GM21447 (cell line): ENCODE measurements around the gene ARF1.

ENCODE experiments used
- ATAC-seq: cut with Tn5 transposase; IDR thresholded peaks from one replicate; pipeline ENCODE4 v1.9.1; 2021; ENCODE audit not compliant: unreplicated experiment

The ARF1 gene

GRCh38 chr1:228048659-228049298, 33.7 kb upstream of the ARF1 start:
- ATAC-seq = no peak

GRCh38 chr1:228050571-228051231, 31.8 kb upstream of the ARF1 start:
- no peak for ATAC-seq

GRCh38 chr1:228058172-228058948, 24.1 kb upstream of the ARF1 start:
- ATAC-seq = no peak

GRCh38 chr1:228058949-228059633, 23.4 kb upstream of the ARF1 start:
- ATAC-seq = no peak

GRCh38 chr1:228059634-228060457, 22.7 kb upstream of the ARF1 start:
- no peak for ATAC-seq

GRCh38 chr1:228060458-228061190, 21.9 kb upstream of the ARF1 start:
- no peak for ATAC-seq

- ATAC-seq = no peak
Observed at GRCh38 chr1:228061411-228062084, 21.0 kb upstream of the ARF1 start.

GRCh38 chr1:228062085-228062791, 20.3 kb upstream of the ARF1 start:
- no peak for ATAC-seq

GRCh38 chr1:228062812-228063211, 19.7 kb upstream of the ARF1 start:
- no peak for ATAC-seq

- no peak for ATAC-seq
Observed at GRCh38 chr1:228063251-228064191, 19.0 kb upstream of the ARF1 start.

- ATAC-seq = no peak
Observed at GRCh38 chr1:228064296-228064695, 18.2 kb upstream of the ARF1 start.

GRCh38 chr1:228064741-228065542, 17.6 kb upstream of the ARF1 start:
- no peak for ATAC-seq

GRCh38 chr1:228065543-228066347, 16.8 kb upstream of the ARF1 start:
- ATAC-seq = no peak

GRCh38 chr1:228066416-228066815, 16.1 kb upstream of the ARF1 start:
- ATAC-seq = no peak

- no peak for ATAC-seq
Observed at GRCh38 chr1:228066891-228067654, 15.4 kb upstream of the ARF1 start.
